HEK293 (cell line): ENCODE results near the gene ULBP2.

ENCODE experiments used
- CTCF ChIA-PET: fragments of 350-600 bp; formaldehyde crosslinking; extraction: SDS; loops from one replicate; lab custom pipeline; 2021; ENCODE audit warnings: antibody characterized with exemption; lab: Yijun Ruan, JAX
- POLR2A ChIA-PET: fragments of 300-600 bp; formaldehyde crosslinking; extraction: SDS; loops from one replicate; lab custom pipeline; 2020; ENCODE audit warnings: antibody characterized with exemption, inconsistent platforms; lab: Yijun Ruan, JAX
- H3K27ac ChIP-seq: fragments of 200-500 bp; sonication (Bioruptor generic); 2 replicates; pipeline ENCODE4 v1.5.1; 2014; ENCODE audit warnings: low read depth, low read length, control low read depth, inconsistent platforms; ENCODE audit errors: extremely low read depth
- H3K36me3 ChIP-seq, 2 experiments: fragments of 200-500 bp in 1 of 2; sonication (Bioruptor generic) in 1 of 2; 1 replicate in 1 of 2; 2 replicates in 1 of 2; pipeline ENCODE4 v1.5.1; 2014 to 2017; ENCODE audit warnings: inconsistent platforms in 2 of 2, low read length in 2 of 2; ENCODE audit not compliant: control insufficient read depth in 2 of 2, insufficient read depth in 1 of 2
- H3K4me1 ChIP-seq: fragments of 200-500 bp; sonication (Bioruptor generic); 2 replicates; pipeline ENCODE4 v1.5.1; 2014; ENCODE audit warnings: mild to moderate bottlenecking, low read length, inconsistent platforms; ENCODE audit not compliant: control insufficient read depth, insufficient read depth
- H3K4me3 ChIP-seq: 2 replicates; pipeline ENCODE4 v1.5.1; 2011; ENCODE audit warnings: low read depth, mild to moderate bottlenecking, control low read depth, low read length, moderate library complexity
- H3K9me3 ChIP-seq: fragments of 200-500 bp; sonication (Bioruptor generic); 2 replicates; pipeline ENCODE4 v1.5.1; 2014; ENCODE audit warnings: low read depth, low read length, inconsistent platforms; ENCODE audit not compliant: control insufficient read depth, insufficient read depth
- BCL11B ChIP-seq: fragments of 450-650 bp; formaldehyde crosslinking; IDR thresholded peaks from 2 replicates; pipeline ENCODE4 v1.5.1; 2016; ENCODE audit warnings: low read depth, missing biosample characterization, missing genetic modification characterization
- EGR2 ChIP-seq: fragments of 450-650 bp; formaldehyde crosslinking; IDR thresholded peaks from 2 replicates; pipeline ENCODE4 v1.5.1; 2016; ENCODE audit warnings: low read depth, missing biosample characterization, missing genetic modification characterization
- GFI1B ChIP-seq: fragments of 450-650 bp; formaldehyde crosslinking; IDR thresholded peaks from 2 replicates; pipeline ENCODE4 v1.5.1; 2016; ENCODE audit warnings: missing biosample characterization, missing genetic modification characterization
- GLI4 ChIP-seq: fragments of 450-650 bp; formaldehyde crosslinking; IDR thresholded peaks from 2 replicates; pipeline ENCODE4 v1.5.1; 2016; ENCODE audit warnings: missing biosample characterization, missing genetic modification characterization
- GLIS1 ChIP-seq: fragments of 450-650 bp; formaldehyde crosslinking; IDR thresholded peaks from 2 replicates; pipeline ENCODE4 v1.5.1; 2016; ENCODE audit warnings: missing biosample characterization, missing genetic modification characterization
- HOXA7 ChIP-seq: sonication (generic); formaldehyde crosslinking; IDR thresholded peaks from 2 replicates; pipeline ENCODE4 v1.8.1; 2022; ENCODE audit warnings: missing genetic modification reagents, borderline replicate concordance
- MYNN ChIP-seq: fragments of 450-650 bp; formaldehyde crosslinking; IDR thresholded peaks from 2 replicates; pipeline ENCODE4 v1.5.1; 2016; ENCODE audit warnings: missing biosample characterization, missing genetic modification characterization, borderline replicate concordance
- MZF1 ChIP-seq: fragments of 450-650 bp; formaldehyde crosslinking; IDR thresholded peaks from 2 replicates; pipeline ENCODE4 v1.5.1; 2017; ENCODE audit warnings: missing biosample characterization, missing genetic modification characterization, borderline replicate concordance
- PRDM6 ChIP-seq: fragments of 450-650 bp; formaldehyde crosslinking; IDR thresholded peaks from 2 replicates; pipeline ENCODE4 v1.5.1; 2017; ENCODE audit warnings: missing biosample characterization, missing genetic modification characterization
- RBAK ChIP-seq: fragments of 450-650 bp; formaldehyde crosslinking; IDR thresholded peaks from 2 replicates; pipeline ENCODE4 v1.5.1; 2016; ENCODE audit warnings: missing biosample characterization, missing genetic modification characterization
- ZBTB48 ChIP-seq: fragments of 450-650 bp; formaldehyde crosslinking; IDR thresholded peaks from 2 replicates; pipeline ENCODE4 v1.5.1; 2016; ENCODE audit warnings: missing biosample characterization, missing genetic modification characterization
- ZBTB7A ChIP-seq: fragments of 450-650 bp; formaldehyde crosslinking; IDR thresholded peaks from 2 replicates; pipeline ENCODE4 v1.5.1; 2016; ENCODE audit warnings: low read depth, missing biosample characterization, missing genetic modification characterization
- ZFP37 ChIP-seq: fragments of 450-650 bp; formaldehyde crosslinking; IDR thresholded peaks from 2 replicates; pipeline ENCODE4 v1.5.1; 2016; ENCODE audit warnings: missing biosample characterization, missing genetic modification characterization
- ZFP69B ChIP-seq: fragments of 450-650 bp; formaldehyde crosslinking; IDR thresholded peaks from 2 replicates; pipeline ENCODE4 v1.5.1; 2016; ENCODE audit warnings: missing biosample characterization, missing genetic modification characterization
- ZNF10 ChIP-seq: fragments of 450-650 bp; formaldehyde crosslinking; IDR thresholded peaks from 2 replicates; pipeline ENCODE4 v1.5.1; 2017; ENCODE audit warnings: missing biosample characterization, missing genetic modification characterization
- ZNF157 ChIP-seq: fragments of 450-650 bp; formaldehyde crosslinking; IDR thresholded peaks from 2 replicates; pipeline ENCODE4 v1.5.1; 2016; ENCODE audit warnings: missing biosample characterization, missing genetic modification characterization
- ZNF221 ChIP-seq: fragments of 450-650 bp; formaldehyde crosslinking; IDR thresholded peaks from 2 replicates; pipeline ENCODE4 v1.5.1; 2017; ENCODE audit warnings: missing biosample characterization, missing genetic modification characterization, borderline replicate concordance
- ZNF366 ChIP-seq: fragments of 450-650 bp; formaldehyde crosslinking; conservative IDR thresholded peaks from 2 replicates; pipeline ENCODE4 v1.5.1; 2016; ENCODE audit warnings: missing biosample characterization, missing genetic modification characterization
- ZNF391 ChIP-seq: fragments of 450-650 bp; formaldehyde crosslinking; IDR thresholded peaks from 2 replicates; pipeline ENCODE4 v1.5.1; 2016; ENCODE audit warnings: low read depth, missing biosample characterization, missing genetic modification characterization, borderline replicate concordance
- ZNF404 ChIP-seq: fragments of 450-650 bp; formaldehyde crosslinking; IDR thresholded peaks from 2 replicates; pipeline ENCODE4 v1.5.1; 2017; ENCODE audit warnings: missing biosample characterization, missing genetic modification characterization
- ZNF423 ChIP-seq: fragments of 450-650 bp; formaldehyde crosslinking; IDR thresholded peaks from 2 replicates; pipeline ENCODE4 v1.5.1; 2016; ENCODE audit warnings: missing biosample characterization, missing genetic modification characterization
- ZNF48 ChIP-seq: fragments of 450-650 bp; formaldehyde crosslinking; IDR thresholded peaks from 2 replicates; pipeline ENCODE4 v1.5.1; 2016; ENCODE audit warnings: missing biosample characterization, missing genetic modification characterization
- ZNF488 ChIP-seq: fragments of 450-650 bp; formaldehyde crosslinking; IDR thresholded peaks from 2 replicates; pipeline ENCODE4 v1.5.1; 2016; ENCODE audit warnings: missing biosample characterization, missing genetic modification characterization
- ZNF544 ChIP-seq: fragments of 450-650 bp; formaldehyde crosslinking; IDR thresholded peaks from 2 replicates; pipeline ENCODE4 v1.5.0; 2017; ENCODE audit warnings: missing biosample characterization, missing genetic modification characterization
- ZNF555 ChIP-seq: fragments of 450-650 bp; formaldehyde crosslinking; conservative IDR thresholded peaks from 2 replicates; pipeline ENCODE4 v1.5.1; 2017; ENCODE audit warnings: missing biosample characterization, mild to moderate bottlenecking, missing genetic modification characterization, inconsistent platforms
- ZNF600 ChIP-seq: fragments of 450-650 bp; formaldehyde crosslinking; IDR thresholded peaks from 2 replicates; pipeline ENCODE4 v1.5.1; 2016; ENCODE audit warnings: missing biosample characterization, missing genetic modification characterization
- ZXDB ChIP-seq: fragments of 450-650 bp; formaldehyde crosslinking; IDR thresholded peaks from 2 replicates; pipeline ENCODE4 v1.5.1; 2016; ENCODE audit warnings: missing biosample characterization, missing genetic modification characterization
- TF ChIP-seq, protein P1 (sequence below): fragments of 450-650 bp; IDR thresholded peaks from 2 replicates; pipeline ENCODE4 v1.5.1; 2018; ENCODE audit warnings: missing biosample characterization, missing genetic modification characterization
- TF ChIP-seq, protein P2 (sequence below): fragments of 450-650 bp; formaldehyde crosslinking; IDR thresholded peaks from 2 replicates; pipeline ENCODE4 v1.5.1; 2016; ENCODE audit warnings: missing biosample characterization, missing genetic modification characterization

Gene ULBP2

GRCh38 chr6:149983145-149983544 lies 41.3 kb downstream of the ULBP2 start:
- Histone ChIP-seq H3K36me3 (no peaks in the 10 kb centered on the region), H3K27ac (no peak overlapping the region), H3K4me1 (no peaks in the 10 kb centered on the region), H3K9me3 (no peaks in the 10 kb centered on the region), H3K4me3 (no peak overlapping the region)
- no peak for TF ChIP-seq ZNF404 (tag by site-specific recombination)
- peak; percentile 22; the same call in 1 of the 2 replicates for TF ChIP-seq EGR2 (tag by site-specific recombination)
- CTCF ChIA-PET = interaction anchor here (0.7 kb wide), 1 partner anchor 1031 kb away, joined by 3 read pairs; no protein-coding TSS in a partner anchor
- POLR2A ChIA-PET = interaction anchor here (0.8 to 1.8 kb wide), 2 partner anchors 19 to 549 kb away, joined by 3 to 10 read pairs; partner anchors contain the start of gene ULBP1

GRCh38 chr6:149984773-149985172 lies 43.0 kb downstream of the ULBP2 start:
- Histone ChIP-seq H3K27ac (no peak overlapping the region), H3K4me1 (no peaks in the 10 kb centered on the region; the same call in 1 of the 2 replicates), H3K36me3 (no peaks in the 10 kb centered on the region), H3K9me3 (no peaks in the 10 kb centered on the region), H3K4me3 (no peak overlapping the region)
- TF ChIP-seq ZNF423 (no peak), GLIS1 (tag by site-specific recombination) (no peak), ZFP37 (tag by site-specific recombination) (no peak), ZNF157 (tag by site-specific recombination) (no peak), ZNF391 (no peak), ZNF555 (tag by site-specific recombination) (no peak), ZNF366 (tag by site-specific recombination) (no peak), HOXA7 (CRISPR knock-in tag) (no peak), MYNN (tag by site-specific recombination) (no peak), MZF1 (tag by site-specific recombination) (no peak), GFI1B (tag by site-specific recombination) (no peak), ZBTB7A (tag by site-specific recombination) (no peak), ZNF544 (no peak)
- TF ChIP-seq, protein P1, sequence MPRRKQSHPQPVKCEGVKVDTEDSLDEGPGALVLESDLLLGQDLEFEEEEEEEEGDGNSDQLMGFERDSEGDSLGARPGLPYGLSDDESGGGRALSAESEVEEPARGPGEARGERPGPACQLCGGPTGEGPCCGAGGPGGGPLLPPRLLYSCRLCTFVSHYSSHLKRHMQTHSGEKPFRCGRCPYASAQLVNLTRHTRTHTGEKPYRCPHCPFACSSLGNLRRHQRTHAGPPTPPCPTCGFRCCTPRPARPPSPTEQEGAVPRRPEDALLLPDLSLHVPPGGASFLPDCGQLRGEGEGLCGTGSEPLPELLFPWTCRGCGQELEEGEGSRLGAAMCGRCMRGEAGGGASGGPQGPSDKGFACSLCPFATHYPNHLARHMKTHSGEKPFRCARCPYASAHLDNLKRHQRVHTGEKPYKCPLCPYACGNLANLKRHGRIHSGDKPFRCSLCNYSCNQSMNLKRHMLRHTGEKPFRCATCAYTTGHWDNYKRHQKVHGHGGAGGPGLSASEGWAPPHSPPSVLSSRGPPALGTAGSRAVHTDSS = no peak
- ChIA-PET POLR2A (interaction anchor here (0.6 to 1.8 kb wide), 2 partner anchors 21 to 108 kb away, joined by 3 to 10 read pairs; partner anchors contain the start of gene ULBP1), CTCF (no interaction called here)

GRCh38 chr6:149985481-149985937 lies 43.7 kb downstream of the ULBP2 start:
- CTCF ChIA-PET = no interaction called here
- no peak overlapping the region for H3K27ac ChIP-seq
- no peaks in the 10 kb centered on the region for H3K9me3 ChIP-seq
- POLR2A ChIA-PET = no interaction called here
- H3K4me1 ChIP-seq = peaks cover 6% of the 10 kb centered on the region
- TF ChIP-seq, protein P2, sequence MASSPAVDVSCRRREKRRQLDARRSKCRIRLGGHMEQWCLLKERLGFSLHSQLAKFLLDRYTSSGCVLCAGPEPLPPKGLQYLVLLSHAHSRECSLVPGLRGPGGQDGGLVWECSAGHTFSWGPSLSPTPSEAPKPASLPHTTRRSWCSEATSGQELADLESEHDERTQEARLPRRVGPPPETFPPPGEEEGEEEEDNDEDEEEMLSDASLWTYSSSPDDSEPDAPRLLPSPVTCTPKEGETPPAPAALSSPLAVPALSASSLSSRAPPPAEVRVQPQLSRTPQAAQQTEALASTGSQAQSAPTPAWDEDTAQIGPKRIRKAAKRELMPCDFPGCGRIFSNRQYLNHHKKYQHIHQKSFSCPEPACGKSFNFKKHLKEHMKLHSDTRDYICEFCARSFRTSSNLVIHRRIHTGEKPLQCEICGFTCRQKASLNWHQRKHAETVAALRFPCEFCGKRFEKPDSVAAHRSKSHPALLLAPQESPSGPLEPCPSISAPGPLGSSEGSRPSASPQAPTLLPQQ (tag by site-specific recombination) = no peak
- no peak for TF ChIP-seq RBAK
- no peak for TF ChIP-seq ZFP69B (tag by site-specific recombination)
- no peak for TF ChIP-seq BCL11B (tag by site-specific recombination)
- no peak for TF ChIP-seq ZNF488 (tag by site-specific recombination)
- no peak for TF ChIP-seq ZNF600 (tag by site-specific recombination)
- no peak for TF ChIP-seq GLI4
- no peak for TF ChIP-seq ZNF391
- TF ChIP-seq ZNF10 (tag by site-specific recombination) = no peak
- no peak for TF ChIP-seq PRDM6 (tag by site-specific recombination)
- TF ChIP-seq ZBTB48 (tag by site-specific recombination) = no peak
- TF ChIP-seq ZNF221 = no peak
- no peak for TF ChIP-seq ZBTB7A (tag by site-specific recombination)
- TF ChIP-seq ZXDB = no peak
- TF ChIP-seq ZNF48 (tag by site-specific recombination) = no peak
- H3K36me3 ChIP-seq = no peaks in the 10 kb centered on the region
- H3K4me3 ChIP-seq = no peak overlapping the region
